GM12875 (cell line): Measurements from ENCODE around the gene TMEM209.
"Not testable (repeated sequence)": the region's sequence is repeated elsewhere in the genome, so short reads cannot be mapped to it uniquely, and the experiment has no call there.

Source experiments
- H3K4me3 ChIP-seq: one replicate; pipeline ENCODE4 v1.5.1; 2011; ENCODE audit warnings: low read depth, low read length, control low read depth
- CTCF ChIP-seq: IDR thresholded peaks from 2 replicates; pipeline ENCODE4 v1.5.1; 2011; ENCODE audit warnings: low read depth, mild to moderate bottlenecking, control low read depth, inconsistent platforms, low read length, moderate library complexity, borderline replicate concordance; ENCODE audit not compliant: insufficient read depth

Gene TMEM209

GRCh38 chr7:130151591-130152492 lies 53.4 kb downstream of the TMEM209 start:
- H3K4me3 ChIP-seq = no peak overlapping the region
- TF ChIP-seq CTCF = no peak

GRCh38 chr7:130150587-130150986 lies 54.6 kb downstream of the TMEM209 start:
- TF ChIP-seq CTCF = no peak
- H3K4me3 ChIP-seq = no peak overlapping the region

DNA sequence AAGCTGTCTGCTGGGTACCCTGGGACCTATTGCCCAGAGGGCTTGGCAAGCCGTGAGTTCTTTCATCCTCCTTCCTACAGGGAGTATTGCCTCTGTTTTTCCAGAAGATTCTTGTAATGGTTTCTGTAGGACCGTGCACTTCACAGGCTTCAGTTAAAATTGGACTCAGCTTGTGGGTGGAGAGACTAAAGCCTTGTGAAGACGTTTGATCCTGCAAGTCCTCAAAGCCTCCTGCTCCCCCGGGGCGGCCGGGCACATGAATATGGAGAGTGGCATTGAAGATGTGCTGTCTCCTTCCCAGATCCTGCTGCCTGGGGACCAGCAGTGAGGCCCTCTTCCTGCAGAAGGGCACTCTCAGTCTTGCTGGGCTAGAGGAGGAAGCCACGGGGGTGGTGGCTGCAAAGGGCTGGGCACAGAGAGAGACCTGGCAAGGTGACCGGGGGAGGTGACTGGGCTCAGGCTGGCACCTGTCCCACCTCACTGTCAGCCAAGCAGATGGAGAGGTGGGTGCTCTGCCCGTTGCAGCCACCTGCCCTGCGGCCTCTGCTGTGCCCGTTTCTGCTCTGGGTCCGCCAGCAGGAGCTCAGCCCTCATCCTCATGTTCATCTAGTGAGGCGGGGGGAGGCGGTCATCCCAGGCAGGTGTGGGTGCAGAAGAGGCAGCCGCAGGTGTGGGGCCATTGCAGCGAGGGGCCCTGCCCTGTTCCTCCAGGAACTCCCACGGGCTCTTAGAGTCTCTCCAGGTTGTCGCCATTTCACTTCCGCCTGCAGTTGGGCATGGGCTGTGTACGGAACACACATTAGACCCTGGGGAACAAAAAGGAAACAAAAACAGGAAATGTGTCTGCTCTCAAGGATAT lies 55.7 kb downstream of the TMEM209 start:
- no peak overlapping the region for H3K4me3 ChIP-seq
- TF ChIP-seq CTCF = no peak

- no peak for TF ChIP-seq CTCF
- H3K4me3 ChIP-seq = no peak overlapping the region
These were observed 56.6 kb downstream of the TMEM209 start for GRCh38 chr7:130148561-130148960.

DNA sequence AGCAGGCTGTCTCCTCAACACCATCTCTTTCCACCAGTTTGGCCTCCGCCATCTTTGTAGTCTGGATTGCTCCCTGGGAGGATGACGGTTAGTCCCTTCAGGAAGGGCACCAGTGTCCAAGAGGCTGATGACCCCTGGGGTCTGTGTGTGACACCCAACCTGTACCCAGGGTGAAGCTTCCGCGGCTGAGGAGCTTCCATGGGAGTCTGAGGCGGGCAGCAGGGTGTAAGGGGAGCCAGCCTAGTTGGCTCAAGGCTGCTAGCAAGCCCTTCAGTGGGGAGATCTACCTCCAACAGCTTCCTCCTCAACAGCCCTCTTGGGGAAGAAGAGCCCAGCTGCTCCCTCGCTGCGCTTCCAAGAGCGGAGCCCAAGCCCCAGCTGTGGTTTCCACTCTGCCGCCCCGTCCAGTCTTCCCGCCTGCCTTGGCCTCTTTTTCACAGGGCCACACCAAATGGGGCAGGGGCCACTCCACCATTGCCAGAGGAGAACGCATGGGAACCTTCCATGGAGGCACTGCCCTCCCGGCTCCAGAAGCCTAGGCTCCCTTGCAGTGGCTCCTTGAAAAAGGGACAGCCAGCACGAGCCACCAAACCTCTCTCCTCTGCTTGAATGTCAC lies 57.4 kb downstream of the TMEM209 start:
- TF ChIP-seq CTCF = no peak
- H3K4me3 ChIP-seq = no peak overlapping the region

DNA sequence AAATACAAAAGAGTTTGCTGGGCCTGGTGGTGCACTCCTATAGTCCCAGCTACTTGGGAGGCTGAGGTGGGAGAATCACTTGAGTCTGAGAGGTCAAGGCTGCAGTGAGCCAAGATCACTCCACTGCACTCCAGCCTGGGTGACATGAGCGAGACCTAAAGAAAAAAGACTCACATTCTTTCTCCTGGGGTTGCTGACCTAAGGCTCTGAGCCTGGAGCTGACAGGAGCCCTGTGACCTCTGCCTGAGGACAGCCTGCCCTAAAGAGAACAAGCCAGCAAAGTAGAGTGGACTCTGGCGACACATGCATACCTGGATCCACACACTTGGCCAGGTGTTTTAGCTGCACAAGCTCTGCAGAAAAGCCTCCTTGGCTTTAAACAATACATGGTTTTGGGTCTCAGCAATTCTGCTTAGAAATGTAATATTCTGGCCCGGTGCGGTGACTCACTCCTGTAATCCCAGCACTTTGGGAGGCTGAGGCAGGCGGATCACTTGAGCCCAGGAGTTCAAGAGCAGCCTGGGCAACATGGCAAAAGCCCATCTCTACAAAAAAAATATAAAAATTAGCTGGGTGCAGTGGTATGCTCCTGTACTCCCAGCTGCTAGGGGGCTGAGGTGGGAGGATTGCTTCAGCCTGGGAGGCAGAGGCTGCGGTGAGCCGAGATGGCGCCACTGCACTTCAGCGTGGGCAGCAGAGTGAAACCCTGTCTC lies 58.4 kb downstream of the TMEM209 start:
- TF ChIP-seq CTCF = no peak

DNA sequence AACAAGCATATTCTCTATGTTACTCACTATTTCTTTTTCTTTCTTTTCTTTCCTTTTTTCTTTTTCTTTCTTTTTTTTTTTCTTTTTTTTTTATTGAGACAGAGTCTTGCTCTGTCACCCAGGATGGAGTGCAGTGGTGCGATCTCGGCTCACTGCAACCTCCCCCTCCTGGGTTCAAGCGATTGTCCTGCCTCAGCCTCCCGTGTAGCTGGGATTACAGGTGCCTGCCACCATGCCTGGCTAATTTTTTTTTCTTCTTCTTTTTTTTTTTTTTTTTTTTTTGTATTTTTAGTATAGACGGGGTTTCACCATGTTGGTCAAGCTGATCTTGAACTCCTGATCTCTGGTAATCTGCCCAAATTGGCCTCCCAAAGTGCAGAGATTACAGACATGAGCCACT lies 59.1 kb downstream of the TMEM209 start:
- H3K4me3 ChIP-seq = not testable (repeated sequence)

More for the DNA sequence above, 58.4 kb downstream of the TMEM209 start:
- H3K4me3 ChIP-seq = no peak overlapping the region
